ENCODE results near the gene UPK3A. TPM values are rescaled to one million over a fixed set of nuclear protein-coding genes. Genes with fewer than 3 reads are reported as not detected.

Gene UPK3A
- total RNA-seq, 1 donor from 2014 or later: 0.87 TPM

- TF ChIP-seq, protein P1, sequence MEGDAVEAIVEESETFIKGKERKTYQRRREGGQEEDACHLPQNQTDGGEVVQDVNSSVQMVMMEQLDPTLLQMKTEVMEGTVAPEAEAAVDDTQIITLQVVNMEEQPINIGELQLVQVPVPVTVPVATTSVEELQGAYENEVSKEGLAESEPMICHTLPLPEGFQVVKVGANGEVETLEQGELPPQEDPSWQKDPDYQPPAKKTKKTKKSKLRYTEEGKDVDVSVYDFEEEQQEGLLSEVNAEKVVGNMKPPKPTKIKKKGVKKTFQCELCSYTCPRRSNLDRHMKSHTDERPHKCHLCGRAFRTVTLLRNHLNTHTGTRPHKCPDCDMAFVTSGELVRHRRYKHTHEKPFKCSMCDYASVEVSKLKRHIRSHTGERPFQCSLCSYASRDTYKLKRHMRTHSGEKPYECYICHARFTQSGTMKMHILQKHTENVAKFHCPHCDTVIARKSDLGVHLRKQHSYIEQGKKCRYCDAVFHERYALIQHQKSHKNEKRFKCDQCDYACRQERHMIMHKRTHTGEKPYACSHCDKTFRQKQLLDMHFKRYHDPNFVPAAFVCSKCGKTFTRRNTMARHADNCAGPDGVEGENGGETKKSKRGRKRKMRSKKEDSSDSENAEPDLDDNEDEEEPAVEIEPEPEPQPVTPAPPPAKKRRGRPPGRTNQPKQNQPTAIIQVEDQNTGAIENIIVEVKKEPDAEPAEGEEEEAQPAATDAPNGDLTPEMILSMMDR (IDR thresholded peaks at IDR 0.05; ENCODE audit: unreplicated experiment): no peak
- no peak for DNase-seq (ENCODE audit: low spot score in 2 of 2, unreplicated experiment in 2 of 2)
- H3K4me1 Mint-ChIP-seq: peaks cover 3% of the 10 kb centered on the region
- H3K27ac Mint-ChIP-seq: no peak overlapping the region
- no peaks in the 10 kb centered on the region for H3K27me3 Mint-ChIP-seq (ENCODE audit: low read depth)
- no peak overlapping the region for H3K4me3 Mint-ChIP-seq
- no peaks in the 10 kb centered on the region for H3K9me3 Mint-ChIP-seq
- H3K36me3 Mint-ChIP-seq: no peaks in the 10 kb centered on the region
Measured at GRCh38 chr22:45296628-45297297, 12.0 kb downstream of the UPK3A start.

- H3K4me1 Mint-ChIP-seq: peaks cover 3% of the 10 kb centered on the region
- no peak for DNase-seq (ENCODE audit: low spot score in 2 of 2, unreplicated experiment in 2 of 2)
Measured at GRCh38 chr22:45298934-45299505, 14.3 kb downstream of the UPK3A start.

GRCh38 chr22:45302751-45303150, 18.0 kb downstream of the UPK3A start:
- Mint-ChIP-seq H3K4me1 (no peaks in the 10 kb centered on the region), H3K36me3 (no peaks in the 10 kb centered on the region), H3K4me3 (no peak overlapping the region), H3K9me3 (no peaks in the 10 kb centered on the region), H3K27me3 (ENCODE audit: low read depth) (no peaks in the 10 kb centered on the region), H3K27ac (no peak overlapping the region)
- no peak for DNase-seq (ENCODE audit: low spot score in 2 of 2, unreplicated experiment in 2 of 2)
- TF ChIP-seq, protein P1 (IDR thresholded peaks at IDR 0.05; ENCODE audit: unreplicated experiment): no peak

More at GRCh38 chr22:45298934-45299505, 14.3 kb downstream of the UPK3A start:
- H3K4me3 Mint-ChIP-seq: no peak overlapping the region
- TF ChIP-seq, protein P1 (IDR thresholded peaks at IDR 0.05; ENCODE audit: unreplicated experiment): no peak
- H3K27me3 Mint-ChIP-seq (ENCODE audit: low read depth): no peaks in the 10 kb centered on the region
- H3K27ac Mint-ChIP-seq: no peak overlapping the region
- H3K9me3 Mint-ChIP-seq: no peaks in the 10 kb centered on the region
- no peaks in the 10 kb centered on the region for H3K36me3 Mint-ChIP-seq

GRCh38 chr22:45303181-45303580, 18.4 kb downstream of the UPK3A start:
- Mint-ChIP-seq H3K27me3 (ENCODE audit: low read depth) (no peaks in the 10 kb centered on the region), H3K9me3 (no peaks in the 10 kb centered on the region), H3K27ac (no peak overlapping the region), H3K4me3 (no peak overlapping the region), H3K4me1 (no peaks in the 10 kb centered on the region), H3K36me3 (no peaks in the 10 kb centered on the region)
- DNase-seq (ENCODE audit: low spot score in 2 of 2, unreplicated experiment in 2 of 2): no peak
- TF ChIP-seq, protein P1 (IDR thresholded peaks at IDR 0.05; ENCODE audit: unreplicated experiment): no peak

GRCh38 chr22:45304971-45305370, 20.2 kb downstream of the UPK3A start:
- Mint-ChIP-seq H3K9me3 (no peaks in the 10 kb centered on the region), H3K36me3 (no peaks in the 10 kb centered on the region), H3K27ac (no peak overlapping the region), H3K4me3 (no peak overlapping the region), H3K4me1 (peaks cover 10% of the 10 kb centered on the region), H3K27me3 (ENCODE audit: low read depth) (no peaks in the 10 kb centered on the region)
- TF ChIP-seq, protein P1 (IDR thresholded peaks at IDR 0.05; ENCODE audit: unreplicated experiment): no peak
- DNase-seq (ENCODE audit: low spot score in 2 of 2, unreplicated experiment in 2 of 2): no peak

Data from mesothelial cell of epicardium (in vitro differentiated cells).